HG02623 (cell line): ENCODE results near the gene NCF4.

Source experiments
- ATAC-seq: cut with Tn5 transposase; IDR thresholded peaks from one replicate; pipeline ENCODE4 v1.9.1; 2021; ENCODE audit warnings: moderate library complexity; ENCODE audit not compliant: unreplicated experiment

Gene NCF4

GRCh38 chr22:36918586-36919284 lies 57.9 kb downstream of the NCF4 start:
- no peak for ATAC-seq

GRCh38 chr22:36921309-36922104 lies 60.7 kb downstream of the NCF4 start:
- ATAC-seq = no peak

- no peak for ATAC-seq
Observed at GRCh38 chr22:36922105-36922608, 61.4 kb downstream of the NCF4 start.

- no peak for ATAC-seq
Observed at GRCh38 chr22:36922711-36923110, 61.9 kb downstream of the NCF4 start.

- ATAC-seq = no peak
Observed at GRCh38 chr22:36923131-36923788, 62.5 kb downstream of the NCF4 start.

- no peak for ATAC-seq
Observed at GRCh38 chr22:36924151-36924698, 63.4 kb downstream of the NCF4 start.

GRCh38 chr22:36925388-36926290 lies 64.8 kb downstream of the NCF4 start:
- ATAC-seq = no peak

GRCh38 chr22:36926309-36926708 lies 65.5 kb downstream of the NCF4 start:
- ATAC-seq = no peak

- no peak for ATAC-seq
Observed at GRCh38 chr22:36926721-36927435, 66.1 kb downstream of the NCF4 start.
